Brain pericyte (primary cell): Measurements from ENCODE around the gene CEP85L.

ENCODE experiments used
- DNase-seq: peaks from one replicate; pipeline ENCODE4 v3.0.0-alpha.2; 2012; ENCODE audit warnings: low read depth, low spot score

The CEP85L gene

DNA sequence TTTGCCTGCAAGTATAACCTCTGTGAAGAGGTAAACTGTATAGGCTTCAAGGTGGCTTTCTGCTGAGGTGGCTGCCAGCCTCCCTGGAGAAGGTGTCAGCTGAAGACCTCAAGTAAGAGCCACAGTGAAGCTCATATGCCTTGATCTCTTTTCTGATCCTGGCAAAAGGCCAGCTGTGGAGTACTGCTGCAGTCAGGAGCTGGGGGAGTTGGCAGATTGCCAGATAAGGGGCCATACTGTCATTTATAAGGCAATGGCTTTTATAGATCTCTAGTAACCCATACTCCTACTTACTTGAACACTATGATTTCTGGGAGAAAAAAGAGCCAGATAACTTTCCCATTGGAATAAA, 8.8 kb upstream of the CEP85L start:
- no peak for DNase-seq

DNA sequence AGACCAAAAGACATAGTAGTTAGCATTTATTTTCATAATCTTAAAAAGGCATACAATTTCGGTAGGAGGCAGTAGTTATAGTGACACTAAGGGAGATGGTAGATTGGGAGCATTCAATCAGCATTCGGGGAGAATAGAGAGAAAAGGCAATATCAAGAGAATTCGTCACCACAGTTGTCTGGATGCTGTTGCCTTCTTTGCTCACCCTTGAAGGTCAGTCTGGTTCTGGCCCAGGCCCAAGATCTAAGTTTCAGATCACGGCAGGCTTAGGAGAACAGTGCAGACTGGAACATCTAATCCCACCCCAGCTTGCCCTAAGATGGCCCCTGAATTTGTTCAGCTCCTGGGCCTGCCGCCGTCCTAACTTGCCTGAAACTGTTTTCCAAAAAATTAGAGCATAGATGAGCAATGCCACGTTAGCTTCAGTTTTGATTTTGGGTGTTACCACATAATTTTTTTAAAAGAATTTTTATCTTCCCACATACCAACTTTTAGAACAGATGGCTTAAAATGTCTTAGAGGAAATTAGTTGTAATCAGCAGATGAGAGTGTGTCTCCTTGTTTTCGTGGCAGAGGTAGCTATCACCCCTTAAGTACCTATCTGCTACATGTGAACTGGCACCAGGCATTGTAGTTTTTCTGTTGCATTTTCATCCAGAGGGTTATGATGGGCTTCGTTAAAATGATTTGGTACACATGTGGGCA, 8.3 kb upstream of the CEP85L start:
- no peak for DNase-seq

DNA sequence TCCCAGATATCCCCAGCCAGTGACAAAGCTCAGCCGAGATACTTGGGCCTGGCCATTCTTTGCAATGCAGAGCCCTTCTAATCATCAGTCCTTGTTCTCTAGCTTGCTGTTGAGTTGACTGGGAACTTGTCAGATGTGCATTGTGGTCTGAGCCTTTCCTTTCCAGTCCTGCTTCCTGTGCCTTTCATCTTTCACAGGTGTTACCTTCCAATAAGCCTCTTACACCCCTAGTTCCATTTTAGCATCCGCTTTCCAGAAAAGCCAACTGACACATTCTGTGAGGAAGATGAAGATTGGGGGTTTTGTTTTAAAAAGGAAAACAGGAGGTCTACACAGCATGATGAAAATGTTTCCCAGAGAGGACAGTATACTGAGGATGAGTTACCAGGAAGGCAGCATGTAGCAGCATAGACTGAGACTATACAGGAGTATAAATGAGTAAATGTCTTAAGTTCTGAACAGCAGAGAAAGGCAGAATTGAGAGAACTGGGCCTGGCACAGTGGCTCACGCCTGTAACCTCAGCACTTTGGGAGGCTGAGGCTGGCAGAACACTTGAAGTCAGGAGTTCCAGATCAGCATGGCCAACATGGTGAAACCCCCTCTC, 5.6 kb upstream of the CEP85L start:
- no peak for DNase-seq

DNA sequence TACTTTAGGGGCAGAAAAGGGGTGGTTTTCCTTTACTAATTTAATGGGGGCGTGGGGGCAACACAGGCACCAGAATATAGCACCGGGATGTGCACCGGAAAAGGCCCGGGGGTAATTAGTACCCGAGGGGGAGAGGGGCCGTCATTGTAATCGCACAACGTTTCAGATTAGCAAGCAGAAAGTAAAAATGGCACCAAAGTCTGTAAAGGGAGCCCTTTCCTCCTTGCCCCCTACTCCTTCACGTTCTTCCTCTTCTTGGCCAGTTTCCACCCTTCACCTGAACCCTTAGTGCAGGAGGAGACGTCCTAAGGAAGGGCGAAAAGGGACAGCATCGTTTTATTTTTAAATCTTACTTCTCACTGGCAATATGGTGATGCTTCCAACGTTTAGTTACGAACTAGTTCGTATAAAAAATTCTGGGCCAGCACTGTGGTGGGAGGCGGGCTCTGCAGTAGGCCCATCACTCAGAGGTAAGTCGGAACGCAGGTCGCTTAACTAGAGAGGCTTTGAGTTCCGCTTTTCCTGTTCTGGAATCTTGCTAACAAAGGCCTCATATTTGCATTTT, 742 bp upstream of the CEP85L start:
- DNase-seq: no peak

DNA sequence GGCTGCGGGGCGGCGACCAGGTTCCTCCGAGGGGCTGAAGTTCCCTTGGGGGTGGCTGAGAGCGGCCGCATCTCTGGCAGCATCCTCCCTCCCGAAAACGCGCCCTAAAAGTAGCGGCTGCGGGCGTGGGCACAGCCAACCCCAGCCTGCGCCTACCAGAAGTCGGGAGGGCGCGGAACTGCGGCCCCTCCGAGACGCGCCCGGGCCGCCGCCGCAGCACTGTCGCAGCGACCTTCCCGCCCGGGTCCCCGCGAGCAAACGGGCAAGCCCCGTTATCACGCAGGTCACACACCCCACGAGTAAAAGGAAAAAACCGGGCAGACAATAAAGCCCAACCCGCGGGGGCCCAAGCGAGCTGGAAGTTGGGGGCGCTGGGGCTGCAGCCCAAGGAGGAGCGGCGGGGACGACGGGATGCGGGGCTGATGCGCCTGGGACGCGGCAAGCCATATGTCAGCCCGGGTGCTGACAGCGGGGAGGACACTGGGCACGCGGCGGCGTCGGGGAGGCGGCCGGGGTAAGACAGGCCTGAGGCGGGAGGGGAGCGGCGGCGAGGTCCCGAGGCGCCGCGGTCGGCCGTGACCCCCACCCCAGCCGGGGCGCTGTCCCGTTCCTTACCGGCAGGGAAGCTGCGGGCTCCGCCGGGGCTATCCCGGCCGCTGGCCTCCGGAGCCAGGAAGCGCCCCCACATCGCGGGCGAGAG, 659 bp downstream of the CEP85L start:
- DNase-seq: no peak

DNA sequence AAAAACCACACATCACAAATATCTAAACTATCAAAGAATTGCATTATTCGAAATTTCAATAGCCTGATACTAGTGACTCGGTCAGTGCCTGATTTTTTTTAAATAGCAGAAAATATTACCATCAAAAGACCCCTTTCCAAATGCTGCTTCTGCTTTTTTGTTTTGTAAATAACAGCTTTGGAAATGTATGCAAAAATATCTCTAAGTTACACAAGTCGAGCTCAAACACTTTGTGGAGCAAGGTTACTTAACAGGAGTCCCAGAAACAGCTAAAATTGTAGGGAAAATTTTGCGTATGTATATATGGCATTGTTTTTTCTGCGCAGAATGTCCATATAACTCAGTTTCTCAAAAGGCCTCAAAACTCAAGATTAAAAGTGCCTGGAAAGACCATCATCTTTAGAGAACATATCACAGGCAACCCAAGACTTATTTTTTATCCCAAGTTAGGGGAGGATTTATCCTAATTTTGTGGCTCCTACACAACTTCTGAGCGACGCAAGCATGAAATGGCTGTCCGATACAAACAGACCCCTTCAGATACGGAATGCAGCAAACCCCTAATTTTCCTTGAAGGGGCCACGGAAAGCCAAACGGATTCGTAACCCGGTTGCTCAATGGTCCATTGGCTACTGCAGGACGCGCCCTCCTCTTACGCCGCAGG, 1.3 kb downstream of the CEP85L start:
- no peak for DNase-seq

DNA sequence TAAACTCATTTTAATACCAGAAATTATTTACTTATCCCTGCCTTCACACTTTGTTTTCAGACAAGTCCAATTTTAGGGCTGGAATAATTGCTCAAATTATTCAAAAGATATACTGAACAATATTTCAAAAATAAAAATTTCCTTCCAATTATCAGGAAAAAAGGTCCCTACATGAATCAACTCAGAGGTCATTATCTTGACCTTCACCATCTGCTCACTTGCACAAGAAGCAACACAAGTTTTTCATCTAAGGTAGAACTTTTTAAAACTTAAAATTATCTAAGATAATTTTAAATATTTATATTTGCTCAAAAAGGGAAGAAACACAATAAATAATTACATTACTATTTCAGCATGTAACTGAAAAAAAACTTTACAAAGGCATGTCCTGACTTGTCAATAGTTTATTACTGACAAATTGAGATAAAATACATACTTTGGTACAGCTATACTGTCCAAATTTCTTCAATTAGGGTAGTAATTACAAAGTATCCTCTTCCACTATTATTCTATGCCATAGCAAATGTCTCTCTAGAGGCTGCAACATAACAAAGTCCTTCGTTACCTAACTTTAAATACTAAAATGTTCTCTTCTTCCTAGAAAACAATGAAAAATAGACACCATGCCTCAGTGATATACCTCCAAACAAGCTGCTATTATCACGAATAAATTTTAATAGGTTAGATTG, 2.4 kb downstream of the CEP85L start:
- DNase-seq: no peak

DNA sequence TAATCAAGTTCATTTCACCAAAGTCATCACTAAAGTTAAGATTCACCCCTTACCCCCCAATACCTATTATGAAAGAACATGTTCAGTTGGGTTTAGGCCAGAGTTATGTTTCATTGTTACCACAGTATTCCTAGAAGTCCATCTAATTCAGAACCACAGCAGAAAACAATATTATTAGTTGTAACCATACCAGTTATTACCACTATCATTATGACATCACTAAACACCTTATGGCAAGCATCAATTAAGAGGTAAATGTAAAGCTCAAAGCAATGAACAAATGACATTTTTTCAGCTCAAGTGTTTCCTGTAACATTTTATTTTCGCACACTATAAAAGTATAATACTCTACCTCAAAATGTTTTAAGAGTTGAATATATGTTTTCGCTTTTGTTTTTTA, 4.4 kb downstream of the CEP85L start:
- no peak for DNase-seq

DNA sequence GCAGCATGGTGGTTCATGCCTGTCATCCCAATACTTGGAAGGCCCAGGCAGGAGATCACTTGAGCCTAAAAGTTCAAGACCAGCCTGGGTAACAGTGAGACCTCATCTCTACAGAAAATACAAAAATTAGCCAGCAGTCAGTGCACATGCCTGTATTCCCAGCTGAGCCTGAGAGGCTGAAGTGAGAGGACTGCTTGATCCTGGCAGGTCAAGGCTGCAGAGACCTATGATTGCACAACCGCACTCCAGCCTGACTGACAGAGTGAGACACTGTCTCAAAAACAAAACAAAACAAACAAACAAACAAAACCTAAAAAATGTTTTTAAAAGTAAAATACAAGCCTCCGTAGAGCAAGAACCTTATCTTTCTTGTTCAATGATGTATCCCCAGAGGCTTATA, 6.0 kb downstream of the CEP85L start:
- no peak for DNase-seq

DNA sequence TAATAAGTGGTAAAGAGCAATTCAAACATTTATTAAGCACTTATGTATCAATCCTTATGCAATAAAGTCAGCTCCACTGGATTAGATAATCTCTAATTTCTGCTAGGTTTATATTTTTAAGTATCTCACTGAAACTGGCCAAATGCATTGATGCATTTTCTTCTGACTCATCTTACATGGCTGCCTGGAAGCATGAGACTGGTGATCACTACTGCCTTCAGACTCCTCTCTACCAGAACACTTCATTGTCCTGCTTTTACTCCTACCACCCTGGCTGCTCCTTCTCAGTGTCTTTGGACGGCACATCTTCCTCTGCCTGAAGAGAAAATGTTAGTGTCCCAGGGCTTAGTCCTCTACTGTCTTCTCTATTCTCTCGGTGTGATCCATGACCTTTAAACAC, 7.4 kb downstream of the CEP85L start:
- no peak for DNase-seq

DNA sequence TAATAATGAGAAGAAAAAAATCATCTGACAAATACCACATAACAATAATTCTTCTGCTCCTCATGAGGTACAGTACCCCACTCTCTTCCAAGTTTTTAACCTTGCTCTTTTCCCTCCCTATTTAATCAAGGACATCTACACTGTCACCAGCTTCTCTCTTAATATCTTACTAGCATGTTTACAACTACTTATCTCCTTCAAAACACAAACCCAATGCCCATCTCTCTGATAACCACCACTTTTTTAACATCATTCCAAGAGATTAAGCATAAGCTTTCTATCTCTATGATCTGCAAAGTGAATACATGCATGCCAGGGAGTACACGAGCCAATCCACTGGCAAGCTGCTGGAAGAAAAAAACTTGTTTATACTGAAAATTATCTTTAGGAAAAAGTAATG, 10.3 kb downstream of the CEP85L start:
- DNase-seq: no peak

DNA sequence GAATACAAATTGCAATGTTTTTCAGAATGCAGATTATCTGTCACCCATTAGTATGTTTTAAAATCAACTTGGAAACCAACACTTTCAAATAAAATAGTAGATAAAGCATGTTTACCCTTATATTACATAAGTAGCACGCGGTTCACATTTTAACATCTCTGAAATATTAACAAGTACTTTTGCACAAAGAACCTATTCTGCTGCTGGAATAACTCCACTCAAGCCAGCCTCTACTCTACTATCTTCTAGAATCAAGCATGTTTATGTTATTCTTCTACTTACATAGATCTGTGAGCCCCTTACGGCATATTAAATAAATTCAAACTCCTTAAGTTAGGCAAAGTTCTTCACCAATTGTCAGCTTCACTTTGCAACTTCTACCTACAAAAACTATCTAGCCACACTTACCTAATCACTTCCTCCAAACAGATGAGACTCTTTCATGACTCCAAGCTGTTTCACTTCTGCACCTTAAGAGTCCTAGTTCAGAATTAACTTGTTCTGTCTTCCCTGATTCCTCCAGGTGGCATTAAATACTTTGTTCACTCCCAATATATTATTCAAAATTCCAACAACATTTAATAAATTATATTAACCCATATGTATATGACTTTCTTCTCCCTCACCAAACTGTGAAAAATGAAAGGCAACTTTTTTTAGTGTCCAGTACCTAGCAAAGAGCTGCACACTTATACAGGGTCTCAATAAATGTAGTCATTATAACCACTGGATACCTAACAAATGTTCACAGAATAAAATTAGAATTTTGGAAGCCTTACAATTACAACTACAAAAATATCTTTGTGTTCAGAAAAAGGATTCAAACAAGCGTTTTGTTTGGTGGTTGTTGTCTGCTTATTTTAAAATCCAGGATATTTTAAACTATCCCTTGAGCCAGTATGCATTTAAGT, 12.1 kb downstream of the CEP85L start:
- no peak for DNase-seq

DNA sequence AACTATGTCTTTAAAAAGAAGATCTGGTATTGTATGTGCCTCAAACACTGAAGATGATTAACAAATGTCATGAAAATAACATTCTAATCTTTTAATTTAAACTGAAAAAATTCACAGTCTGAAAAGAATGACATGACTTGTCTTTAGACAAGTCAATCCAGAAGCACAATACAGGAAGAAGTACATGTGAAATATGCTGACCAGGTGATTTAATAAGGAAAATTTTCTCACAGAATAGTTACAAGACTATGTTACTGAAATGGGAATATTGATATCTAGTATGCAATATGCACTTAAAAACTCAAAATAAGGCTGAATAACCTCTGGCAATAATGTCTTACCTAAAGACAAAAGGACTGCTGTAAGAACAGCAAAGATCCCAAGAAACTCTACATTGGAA, 13.1 kb downstream of the CEP85L start:
- DNase-seq: no peak

DNA sequence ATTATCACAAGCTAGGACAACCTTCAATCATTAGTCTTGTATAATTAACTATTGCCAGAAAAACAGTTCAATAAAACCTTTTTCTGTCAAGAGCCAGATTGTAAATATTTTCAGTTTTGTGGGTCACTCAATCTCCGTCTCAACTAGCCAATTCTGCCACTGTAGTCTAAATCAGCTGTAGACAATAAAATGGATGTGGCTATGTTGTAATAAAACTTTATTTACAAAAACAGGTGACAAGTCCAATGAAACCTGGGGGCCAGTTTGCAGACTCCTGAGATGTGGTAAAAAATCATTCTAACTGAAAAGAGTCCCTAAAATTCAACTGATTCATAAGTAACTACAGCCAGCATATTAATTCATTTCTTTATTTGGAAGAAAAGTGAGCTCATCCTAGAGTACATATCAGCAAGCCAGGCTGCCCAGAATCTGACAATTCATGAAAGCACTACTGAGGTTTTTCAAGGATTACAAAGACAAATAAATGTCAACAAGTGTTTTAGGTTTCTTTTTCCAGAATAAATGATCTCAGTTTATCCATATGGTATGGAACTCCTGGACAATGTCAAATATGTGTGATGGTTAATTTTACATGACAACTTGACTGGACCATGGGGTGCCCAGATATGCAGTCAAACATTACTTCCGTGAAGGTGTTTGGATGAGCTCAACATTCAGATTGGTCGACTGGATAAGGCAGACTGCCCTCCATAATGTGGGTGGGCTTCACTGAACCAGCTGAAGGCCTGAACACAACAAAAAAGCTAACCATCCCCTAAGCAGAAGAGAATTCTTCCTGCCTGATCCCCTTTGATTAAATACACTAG, 15.3 kb downstream of the CEP85L start:
- DNase-seq: no peak

DNA sequence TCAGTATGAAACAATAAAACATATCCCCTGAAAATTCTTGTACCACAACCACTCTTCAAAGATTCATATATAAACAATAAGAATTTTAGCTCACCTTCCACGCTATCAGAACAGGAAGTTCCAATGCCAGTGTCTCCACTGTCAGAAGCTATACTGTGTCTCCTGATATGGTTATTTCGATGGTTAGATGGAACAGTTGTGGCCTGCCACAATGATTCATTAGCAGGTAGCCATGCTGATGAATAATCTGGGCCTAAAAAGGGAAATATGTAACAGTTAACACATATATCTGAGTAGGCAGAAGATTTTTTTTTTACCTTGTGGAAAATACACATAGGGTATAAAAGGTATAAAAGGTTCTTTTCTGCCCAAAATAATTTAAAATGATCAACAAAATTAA, 19.0 kb downstream of the CEP85L start:
- no peak for DNase-seq

DNA sequence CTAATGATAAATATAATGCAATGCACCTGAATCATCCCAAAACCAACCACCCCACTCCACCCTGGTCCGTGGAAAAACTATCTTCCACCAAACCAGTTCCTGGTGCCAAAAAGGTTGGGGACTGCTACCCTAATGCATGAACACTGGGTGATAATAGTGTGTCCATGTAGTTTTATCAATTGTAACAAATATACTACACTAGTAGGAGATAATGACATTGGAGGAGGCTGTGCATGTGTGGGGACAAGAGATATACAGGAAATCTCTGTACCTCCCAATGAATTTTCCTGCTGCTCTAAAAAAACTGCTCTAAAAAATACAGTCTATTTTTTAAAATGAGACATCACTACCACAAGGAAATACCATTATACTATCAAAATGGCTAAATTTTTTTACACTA, 20.5 kb downstream of the CEP85L start:
- DNase-seq: no peak

DNA sequence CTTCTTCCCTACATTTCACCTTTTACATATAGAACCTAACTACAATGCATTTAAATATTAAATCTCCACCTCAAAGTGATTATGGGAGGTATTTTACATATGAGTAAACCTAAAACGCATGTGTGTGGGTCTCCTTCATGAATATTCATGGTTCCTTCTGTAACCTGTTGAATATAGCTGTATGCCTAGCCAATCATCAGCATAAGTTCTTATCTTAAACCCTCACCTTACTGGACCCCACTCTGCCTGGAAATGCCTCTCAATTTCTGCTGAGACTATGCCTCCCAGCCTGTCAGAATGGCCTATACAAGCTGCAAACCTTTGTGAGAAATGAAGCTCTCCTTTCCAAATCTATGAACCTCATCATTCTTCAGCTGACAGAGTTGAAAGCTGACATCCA, 21.3 kb downstream of the CEP85L start:
- no peak for DNase-seq

DNA sequence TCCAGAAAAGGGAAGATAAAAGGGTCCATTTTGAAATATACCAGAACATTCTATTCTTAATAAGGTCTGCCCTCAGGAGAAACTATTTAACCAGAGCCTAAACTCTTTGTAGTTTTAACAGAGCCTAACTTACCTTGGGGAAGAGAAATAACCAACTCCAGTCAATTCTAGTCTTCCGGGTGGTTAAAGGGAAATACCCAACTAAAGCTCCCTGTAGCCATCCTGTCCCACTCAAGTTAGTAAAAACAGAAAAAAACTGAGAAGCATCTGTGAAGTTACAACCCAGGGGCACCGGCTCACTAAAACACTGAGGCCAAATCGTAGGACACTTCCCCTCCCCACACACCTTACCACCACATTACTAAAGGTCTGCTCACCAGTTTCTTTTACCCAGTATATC, 23.7 kb downstream of the CEP85L start:
- DNase-seq: no peak

DNA sequence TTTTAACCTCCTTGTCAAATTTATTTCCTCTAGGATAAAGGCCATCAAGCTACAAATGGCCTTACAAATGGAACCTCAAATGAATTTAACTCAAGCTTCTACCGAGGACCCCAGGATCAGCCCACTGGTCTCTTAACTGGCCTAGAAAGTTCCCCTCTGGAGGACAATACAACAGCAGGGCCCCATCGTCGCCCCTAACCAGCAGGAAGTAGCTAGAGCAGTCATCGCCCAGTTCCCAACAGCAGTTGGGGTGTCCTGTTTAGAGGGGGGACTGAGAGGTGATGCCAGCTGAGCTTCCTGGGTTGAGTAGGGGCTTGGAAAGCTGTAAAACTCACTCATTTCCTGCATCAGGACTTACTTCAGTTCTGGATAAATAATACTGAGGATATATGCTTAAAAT, 25.6 kb downstream of the CEP85L start:
- DNase-seq: no peak
